LNCAP (cell line): ENCODE measurements around the gene RBM39.

Source experiments
- CTCF ChIP-seq: fragments of 450-650 bp; IDR thresholded peaks from 2 replicates; pipeline ENCODE4 v1.5.1; 2017; ENCODE audit warnings: mild to moderate bottlenecking

The RBM39 gene

DNA sequence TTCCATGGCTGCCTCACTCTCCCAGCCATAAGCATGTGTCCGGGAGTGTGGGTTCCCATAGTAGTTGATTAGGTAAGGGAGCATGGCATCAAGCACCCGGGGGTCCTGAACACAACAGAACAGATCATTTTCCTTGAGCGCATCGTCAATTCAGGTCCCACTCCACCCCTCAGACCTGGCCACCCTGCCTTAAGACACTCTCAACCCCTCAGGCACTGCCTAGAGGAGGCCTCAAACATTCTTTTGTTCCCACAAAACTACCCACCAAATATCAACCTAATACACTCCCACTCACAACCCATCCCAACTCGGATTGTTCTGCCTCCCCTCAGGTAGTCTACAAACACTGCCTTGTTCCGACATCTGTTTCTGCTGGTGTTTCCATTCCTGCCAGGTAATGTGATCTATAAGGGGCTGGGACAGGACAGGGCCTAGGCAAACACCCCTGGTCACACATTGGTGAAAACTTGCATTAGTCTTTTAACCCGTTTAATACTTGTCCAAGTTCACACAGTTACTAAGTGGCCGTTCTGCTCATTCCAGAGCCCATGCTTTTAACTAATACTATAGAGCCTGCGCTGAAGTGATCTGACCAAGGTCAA lies 44.3 kb downstream of the RBM39 start:
- no peak for TF ChIP-seq CTCF

DNA sequence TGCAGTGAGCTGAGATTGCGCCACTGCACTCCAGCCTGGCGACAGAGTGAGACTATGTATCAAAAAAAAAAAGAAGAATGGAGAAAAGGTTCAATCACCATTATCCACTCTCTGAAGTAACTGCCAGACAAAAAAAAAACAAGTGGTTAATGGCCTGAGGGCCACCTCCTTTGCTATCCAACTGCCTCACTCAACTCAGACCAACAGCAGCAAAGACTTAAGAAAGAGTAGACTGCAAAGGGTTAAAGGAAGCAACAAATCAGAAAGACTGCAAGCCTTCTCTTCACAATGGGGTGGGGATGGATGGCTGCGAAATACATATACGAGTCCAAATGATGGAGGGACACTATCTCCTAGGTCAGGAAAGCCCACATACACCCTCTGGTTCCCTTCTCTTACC lies 46.1 kb downstream of the RBM39 start:
- no peak for TF ChIP-seq CTCF

GRCh38 chr20:35695245-35695749 lies 46.8 kb downstream of the RBM39 start:
- no peak for TF ChIP-seq CTCF

DNA sequence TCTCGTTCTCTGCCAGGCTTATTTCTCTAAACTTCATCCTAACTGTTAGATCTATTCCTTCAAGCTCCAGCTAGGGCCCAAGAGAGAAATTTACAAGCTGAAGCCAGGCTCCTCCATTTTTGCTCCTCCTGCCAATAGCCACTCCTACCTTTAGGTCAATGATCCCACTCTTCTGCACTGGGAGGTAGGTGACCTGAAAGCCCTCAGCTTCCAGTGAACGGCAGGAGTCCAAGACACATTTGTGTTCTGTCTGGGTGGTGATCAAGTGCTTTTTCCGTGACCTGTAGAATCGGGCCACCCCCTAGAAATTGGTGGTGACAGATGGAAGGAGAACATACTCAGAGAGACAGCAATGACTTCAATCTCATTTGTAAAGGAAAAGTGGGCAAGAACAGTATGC lies 51.8 kb downstream of the RBM39 start:
- TF ChIP-seq CTCF: no peak

DNA sequence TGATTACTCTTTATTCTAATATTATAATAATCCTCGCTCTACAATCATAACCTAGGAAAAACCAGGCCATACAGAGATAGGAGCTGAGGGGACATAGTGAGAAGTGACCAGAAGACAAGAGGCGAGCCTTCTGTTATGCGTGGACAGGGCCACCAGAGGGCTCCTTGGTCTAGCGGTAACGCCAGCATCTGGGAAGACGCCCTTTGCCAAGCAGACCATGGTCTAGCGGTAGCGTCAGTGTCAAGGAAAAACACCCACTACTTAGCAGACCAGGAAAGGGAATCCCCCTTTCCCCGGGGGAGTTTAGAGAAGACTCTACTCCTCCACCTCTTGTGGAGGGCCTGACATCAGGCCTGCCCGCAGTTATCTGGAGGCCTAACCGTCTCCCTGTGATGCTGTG lies 55.2 kb downstream of the RBM39 start:
- TF ChIP-seq CTCF: 0 out of 2 replicates have a peak, but pooled peaks have one; percentile 25

DNA sequence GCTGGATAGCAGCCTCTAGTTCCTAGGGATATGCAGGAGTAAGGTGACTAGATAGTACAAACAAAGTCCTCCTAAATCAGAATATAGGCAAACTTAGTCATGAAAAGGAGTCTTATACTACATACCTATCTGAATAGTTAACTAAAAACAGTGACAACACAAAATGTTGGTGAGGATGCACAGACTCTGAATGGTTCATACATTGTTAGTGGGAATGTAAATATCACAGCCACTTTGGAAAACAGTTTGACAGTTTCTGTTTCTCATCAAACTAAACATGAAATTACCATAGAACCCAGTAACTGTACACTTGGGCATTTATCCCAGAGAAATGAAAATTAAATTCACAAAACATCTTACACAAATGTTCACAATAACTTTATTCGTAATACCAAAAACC lies 60.1 kb downstream of the RBM39 start:
- no peak for TF ChIP-seq CTCF

- no peak for TF ChIP-seq CTCF
Observed at GRCh38 chr20:35680452-35681183, 61.4 kb downstream of the RBM39 start.
